MM.1S (cell line): Measurements from ENCODE around the gene MEGF11.

Source experiments
- DNase-seq: peaks from one replicate; pipeline ENCODE4 v3.0.0-alpha.2; 2015
- H2AFZ ChIP-seq: fragments of 300-600 bp; sonication (generic); 2 replicates; pipeline ENCODE4 v1.6.0; 2016; ENCODE audit warnings: antibody characterized with exemption, low read length
- H3F3A ChIP-seq: fragments of 300-600 bp; sonication (generic); 2 replicates; pipeline ENCODE4 v1.6.1; 2016; ENCODE audit warnings: mild to moderate bottlenecking, antibody characterized with exemption, low read length, moderate library complexity, mixed read lengths; ENCODE audit not compliant: insufficient read depth
- H3K27ac ChIP-seq: fragments of 300-600 bp; sonication (generic); 2 replicates; pipeline ENCODE4 v1.5.1; 2016; ENCODE audit warnings: mild to moderate bottlenecking, low read length
- H3K27me3 ChIP-seq: fragments of 300-600 bp; sonication (generic); replicated peaks from 2 replicates; pipeline ENCODE4 v1.6.0; 2016; ENCODE audit warnings: low read length; ENCODE audit not compliant: insufficient read depth
- H3K36me3 ChIP-seq: fragments of 300-600 bp; sonication (generic); replicated peaks from 2 replicates; pipeline ENCODE4 v1.6.1; 2016; ENCODE audit warnings: mild to moderate bottlenecking, low read length, mixed read lengths; ENCODE audit not compliant: insufficient read depth
- H3K4me1 ChIP-seq: fragments of 300-600 bp; sonication (generic); 2 replicates; pipeline ENCODE4 v1.6.1; 2016; ENCODE audit warnings: low read length, mixed read lengths
- H3K4me2 ChIP-seq: fragments of 300-600 bp; sonication (generic); 2 replicates; pipeline ENCODE4 v1.6.0; 2016; ENCODE audit warnings: low read depth, low read length
- H3K4me3 ChIP-seq: fragments of 300-600 bp; sonication (generic); 2 replicates; pipeline ENCODE4 v1.5.1; 2016; ENCODE audit warnings: low read length, mixed read lengths
- H3K79me2 ChIP-seq: fragments of 300-600 bp; sonication (generic); 2 replicates; pipeline ENCODE4 v1.6.1; 2016; ENCODE audit warnings: mixed run types, low read length, mixed read lengths
- H3K9ac ChIP-seq: fragments of 300-600 bp; sonication (generic); 2 replicates; pipeline ENCODE4 v1.6.1; 2016; ENCODE audit warnings: low read length, mixed read lengths
- H3K9me2 ChIP-seq: fragments of 300-600 bp; sonication (generic); replicated peaks from 2 replicates; pipeline ENCODE4 v1.6.1; 2016; ENCODE audit warnings: mild to moderate bottlenecking, low read length, mixed read lengths; ENCODE audit not compliant: insufficient read depth
- H3K9me3 ChIP-seq: fragments of 300-600 bp; sonication (generic); replicated peaks from 2 replicates; pipeline ENCODE4 v1.6.1; 2016; ENCODE audit warnings: mild to moderate bottlenecking, low read length, mixed read lengths; ENCODE audit not compliant: insufficient read depth
- H4K20me1 ChIP-seq: fragments of 300-600 bp; sonication (generic); 2 replicates; pipeline ENCODE4 v1.6.1; 2016; ENCODE audit warnings: mild to moderate bottlenecking, low read length, moderate library complexity, mixed read lengths; ENCODE audit not compliant: insufficient read depth
- CTCF ChIP-seq: fragments of 300-600 bp; sonication (generic); IDR thresholded peaks from 2 replicates; pipeline ENCODE4 v1.5.1; 2016; ENCODE audit warnings: antibody characterized with exemption, low read length, mixed read lengths
- EZH2 ChIP-seq: fragments of 300-600 bp; sonication (generic); optimal IDR thresholded peaks from 2 replicates; pipeline ENCODE3; 2017; ENCODE audit warnings: low read depth, mild to moderate bottlenecking, antibody characterized with exemption, low read length, mixed read lengths
- EZH2phosphoT487 ChIP-seq: fragments of 300-600 bp; sonication (generic); IDR thresholded peaks from 2 replicates; pipeline ENCODE4 v1.6.1; 2018; ENCODE audit warnings: antibody characterized with exemption, low read length

Gene MEGF11

GRCh38 chr15:65929573-65929972, 324.0 kb downstream of the MEGF11 start:
- Histone ChIP-seq H3K4me1 (no peaks in the 10 kb centered on the region), H3K4me3 (no peak overlapping the region), H2AFZ (no peak overlapping the region), H3F3A (no peaks in the 10 kb centered on the region), H3K79me2 (no peaks in the 10 kb centered on the region), H3K9me2 (no peaks in the 10 kb centered on the region), H3K27me3 (no peaks in the 10 kb centered on the region), H3K36me3 (no peaks in the 10 kb centered on the region), H3K9me3 (no peaks in the 10 kb centered on the region), H4K20me1 (no peaks in the 10 kb centered on the region), H3K4me2 (no peak overlapping the region), H3K27ac (no peak overlapping the region), H3K9ac (no peak overlapping the region)
- no peak for TF ChIP-seq EZH2phosphoT487
- no peak for TF ChIP-seq EZH2
- no peak for TF ChIP-seq CTCF
- no peak for DNase-seq

- no peaks in the 10 kb centered on the region for H3K36me3 ChIP-seq
- TF ChIP-seq EZH2 (no peak), EZH2phosphoT487 (no peak), CTCF (no peak)
These were observed 326.0 kb downstream of the MEGF11 start for GRCh38 chr15:65927545-65927944.

GRCh38 chr15:65926899-65927298, 326.7 kb downstream of the MEGF11 start:
- H3K4me3 ChIP-seq: no peak overlapping the region
- TF ChIP-seq EZH2 (no peak), CTCF (no peak), EZH2phosphoT487 (no peak)
- H3K4me2 ChIP-seq: no peak overlapping the region
- H3K36me3 ChIP-seq: no peaks in the 10 kb centered on the region
- no peak overlapping the region for H3K9ac ChIP-seq
- no peaks in the 10 kb centered on the region for H3K4me1 ChIP-seq
- H3F3A ChIP-seq: no peaks in the 10 kb centered on the region
- DNase-seq: no peak
- no peak overlapping the region for H2AFZ ChIP-seq
- H4K20me1 ChIP-seq: no peaks in the 10 kb centered on the region
- no peaks in the 10 kb centered on the region for H3K9me3 ChIP-seq
- no peaks in the 10 kb centered on the region for H3K79me2 ChIP-seq
- no peak overlapping the region for H3K27ac ChIP-seq
- H3K9me2 ChIP-seq: no peaks in the 10 kb centered on the region
- no peaks in the 10 kb centered on the region for H3K27me3 ChIP-seq

More at GRCh38 chr15:65927545-65927944, 326.0 kb downstream of the MEGF11 start:
- Histone ChIP-seq H3K4me2 (no peak overlapping the region), H3F3A (no peaks in the 10 kb centered on the region), H2AFZ (no peak overlapping the region), H3K9me3 (no peaks in the 10 kb centered on the region), H3K79me2 (no peaks in the 10 kb centered on the region), H3K27me3 (no peaks in the 10 kb centered on the region), H4K20me1 (no peaks in the 10 kb centered on the region), H3K27ac (no peak overlapping the region), H3K9ac (no peak overlapping the region), H3K4me3 (no peak overlapping the region), H3K9me2 (no peaks in the 10 kb centered on the region), H3K4me1 (no peaks in the 10 kb centered on the region)
- DNase-seq: no peak

GRCh38 chr15:65926459-65926858, 327.1 kb downstream of the MEGF11 start:
- Histone ChIP-seq H3K4me3 (no peak overlapping the region), H3F3A (no peaks in the 10 kb centered on the region), H4K20me1 (no peaks in the 10 kb centered on the region), H3K4me1 (no peaks in the 10 kb centered on the region), H3K4me2 (no peak overlapping the region), H3K9ac (no peak overlapping the region), H3K27ac (no peak overlapping the region), H3K9me3 (no peaks in the 10 kb centered on the region), H3K9me2 (no peaks in the 10 kb centered on the region), H2AFZ (no peak overlapping the region), H3K79me2 (no peaks in the 10 kb centered on the region), H3K36me3 (no peaks in the 10 kb centered on the region), H3K27me3 (no peaks in the 10 kb centered on the region)
- no peak for DNase-seq
- no peak for TF ChIP-seq CTCF
- TF ChIP-seq EZH2phosphoT487: no peak
- TF ChIP-seq EZH2: no peak
